Middle frontal gyrus (tissue), 1 donor: ENCODE data around the gene PMEPA1.
"Not testable (repeated sequence)": the region's sequence is repeated elsewhere in the genome, so short reads cannot be mapped to it uniquely, and the experiment has no call there.

Source experiments
- DNase-seq: peaks from one replicate; pipeline ENCODE4 v3.0.0-alpha.2; 2015; ENCODE audit warnings: low spot score; ENCODE audit errors: extremely low spot score

PMEPA1 gene

DNA sequence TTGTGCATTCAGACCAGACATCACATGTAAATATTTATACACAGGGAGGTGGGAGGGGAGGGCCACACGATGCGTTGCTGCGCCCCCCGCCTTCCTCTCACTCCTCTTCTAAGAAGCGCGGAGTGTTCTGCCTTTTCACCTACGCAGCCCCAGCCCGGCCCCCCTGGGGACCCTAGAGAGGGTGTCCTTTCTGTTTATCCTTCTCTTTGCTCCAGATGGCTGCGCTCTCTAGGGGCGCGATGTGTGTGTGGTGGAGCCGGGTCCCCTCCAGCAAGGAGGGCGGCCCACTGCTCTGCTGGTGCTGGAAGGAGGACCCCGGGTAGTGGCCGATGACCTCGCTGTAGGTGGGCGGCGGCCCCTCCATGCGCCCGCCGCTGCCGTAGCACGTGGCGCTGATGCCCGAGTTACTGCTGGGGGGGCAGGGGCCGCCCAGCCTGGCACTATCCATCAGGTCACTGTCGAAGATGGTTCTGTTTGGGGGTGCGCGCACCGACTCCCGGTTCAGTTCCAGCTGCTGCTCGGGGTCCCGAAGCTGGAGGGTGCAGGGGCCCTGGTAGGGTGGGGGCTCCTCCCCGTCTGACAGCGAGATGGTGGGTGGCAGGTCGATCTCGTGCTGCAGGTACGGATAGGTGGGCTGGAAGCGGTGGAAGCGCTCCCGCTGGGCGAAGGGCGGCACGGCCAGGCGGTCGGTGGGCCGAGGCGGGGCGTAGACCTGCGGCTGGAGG lies 57.8 kb downstream of the PMEPA1 start:
- no peak for DNase-seq

DNA sequence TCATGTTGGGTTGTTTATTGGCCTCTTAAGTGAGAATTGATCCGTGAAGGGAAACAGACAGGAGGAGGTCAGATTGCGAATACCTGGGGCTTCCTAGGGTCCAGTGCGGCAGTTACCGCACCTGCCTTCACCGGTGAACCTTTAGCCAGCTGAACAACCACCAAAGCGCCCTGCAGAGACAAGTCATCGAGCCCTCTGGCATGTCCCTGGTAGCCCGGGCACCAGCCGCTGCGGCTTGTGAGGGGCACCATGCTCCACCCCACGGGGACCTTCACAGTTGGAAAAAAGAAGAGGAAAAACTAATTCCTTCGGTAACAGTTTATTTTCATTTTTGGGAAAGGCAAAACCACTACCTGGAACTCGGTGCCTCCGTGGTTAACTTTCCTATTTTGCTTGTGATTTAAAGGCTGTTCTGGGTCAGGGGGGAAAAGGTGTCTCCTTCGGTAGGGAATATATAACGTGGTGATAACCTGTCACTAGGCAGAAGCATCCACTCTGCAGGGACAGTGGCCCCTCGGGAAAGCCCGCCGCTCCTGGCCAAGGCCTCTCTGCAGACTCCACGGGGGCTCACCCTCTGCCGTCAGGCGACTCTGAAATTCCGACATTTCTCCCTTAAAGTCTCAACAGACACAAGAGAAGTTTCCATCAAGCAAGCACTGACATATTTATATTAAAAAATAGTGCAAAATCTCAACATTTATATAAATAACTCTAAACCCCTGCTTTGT lies 58.9 kb downstream of the PMEPA1 start:
- no peak for DNase-seq

DNA sequence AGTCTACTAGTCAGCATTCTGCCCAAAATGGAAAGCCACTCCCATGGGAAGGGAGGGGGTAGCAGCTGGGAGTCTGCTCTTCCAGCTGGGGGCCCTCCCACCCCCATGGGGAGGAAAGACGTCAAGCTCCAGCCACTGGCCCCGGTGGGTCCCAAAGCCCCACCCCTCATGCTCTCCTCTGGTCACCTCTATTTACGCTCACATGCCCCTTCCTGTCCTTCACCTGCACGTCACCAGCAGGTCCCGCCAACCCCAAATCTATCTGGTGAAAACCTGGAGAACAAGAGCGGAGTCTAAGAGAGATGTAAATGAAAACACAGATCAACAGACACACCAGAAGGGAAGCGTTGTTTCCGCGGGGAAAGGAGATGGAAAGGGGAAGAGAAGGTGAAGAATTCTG lies 59.5 kb downstream of the PMEPA1 start:
- DNase-seq: no peak

DNA sequence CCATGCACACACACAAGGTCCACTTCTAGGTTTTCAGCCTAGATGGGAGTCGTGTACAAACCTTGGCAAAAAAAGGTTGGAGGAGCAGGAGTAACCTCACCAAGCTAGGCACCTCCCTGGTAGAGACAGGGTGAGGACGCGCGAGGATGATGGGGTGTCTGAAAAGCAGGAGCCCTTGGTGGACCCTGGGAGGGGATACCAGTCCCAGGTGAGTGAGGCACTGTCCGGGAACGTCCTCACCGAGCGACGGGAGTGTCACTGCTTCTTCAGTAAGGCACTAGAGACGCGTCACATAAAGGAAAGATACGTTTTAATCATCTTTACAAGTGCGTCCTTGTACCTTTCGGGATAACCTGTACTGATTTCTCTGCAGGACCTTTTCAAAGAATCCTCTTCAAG lies 60.2 kb downstream of the PMEPA1 start:
- DNase-seq: no peak

DNA sequence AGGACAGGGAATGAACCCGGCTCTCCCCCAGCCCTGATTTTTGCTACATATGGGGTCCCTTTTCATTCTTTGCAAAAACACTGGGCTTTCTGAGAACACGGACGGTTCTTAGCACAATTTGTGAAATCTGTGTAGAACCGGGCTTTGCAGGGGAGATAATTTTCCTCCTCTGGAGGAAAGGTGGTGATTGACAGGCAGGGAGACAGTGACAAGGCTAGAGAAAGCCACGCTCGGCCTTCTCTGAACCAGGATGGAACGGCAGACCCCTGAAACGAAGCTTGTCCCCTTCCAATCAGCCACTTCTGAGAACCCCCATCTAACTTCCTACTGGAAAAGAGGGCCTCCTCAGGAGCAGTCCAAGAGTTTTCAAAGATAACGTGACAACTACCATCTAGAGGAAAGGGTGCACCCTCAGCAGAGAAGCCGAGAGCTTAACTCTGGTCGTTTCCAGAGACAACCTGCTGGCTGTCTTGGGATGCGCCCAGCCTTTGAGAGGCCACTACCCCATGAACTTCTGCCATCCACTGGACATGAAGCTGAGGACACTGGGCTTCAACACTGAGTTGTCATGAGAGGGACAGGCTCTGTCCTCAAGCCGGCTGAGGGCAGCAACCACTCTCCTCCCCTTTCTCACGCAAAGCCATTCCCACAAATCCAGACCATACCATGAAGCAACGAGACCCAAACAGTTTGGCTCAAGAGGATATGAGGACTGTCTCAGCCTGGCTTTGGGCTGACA lies 60.8 kb downstream of the PMEPA1 start:
- DNase-seq: no peak

DNA sequence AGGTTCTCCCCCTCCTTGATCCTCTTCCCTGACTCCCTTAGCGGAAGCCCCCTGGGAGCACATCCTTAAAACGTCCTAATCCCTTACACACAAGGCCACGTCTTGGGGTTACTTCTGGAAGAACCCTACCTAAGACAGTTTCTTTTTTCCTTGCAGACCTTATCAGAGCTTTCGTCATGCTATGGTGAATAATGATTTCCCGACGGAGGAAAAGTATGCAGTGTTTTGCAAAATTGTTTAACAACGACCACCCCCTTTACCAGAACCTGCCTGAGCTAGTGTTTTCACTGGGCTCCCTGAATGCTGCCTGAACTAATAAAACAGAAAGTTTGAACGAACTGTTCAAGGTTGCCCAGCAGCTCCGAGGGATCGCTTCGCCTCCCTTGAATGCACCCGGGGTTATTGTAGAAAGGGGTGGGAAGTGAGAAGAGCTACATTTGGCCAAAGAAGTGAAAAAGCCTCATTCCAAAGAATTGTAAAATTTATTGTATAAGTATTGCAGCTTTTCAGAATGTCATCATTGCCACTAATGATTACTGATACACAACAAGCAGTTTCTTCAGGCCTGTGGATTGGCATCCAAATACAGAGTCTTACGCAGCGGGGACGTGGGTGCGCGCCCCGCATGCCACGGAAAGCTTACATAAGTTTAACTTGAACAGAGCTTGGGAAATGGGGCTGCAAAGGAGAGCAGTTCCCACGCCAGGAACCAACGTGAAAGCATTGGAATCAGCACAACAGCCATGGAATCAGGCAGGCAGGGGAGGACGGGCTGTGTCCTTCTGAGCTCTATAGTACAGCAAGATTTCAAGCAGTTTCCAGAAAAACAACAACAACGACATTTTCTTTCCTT lies 61.7 kb downstream of the PMEPA1 start:
- DNase-seq: no peak

DNA sequence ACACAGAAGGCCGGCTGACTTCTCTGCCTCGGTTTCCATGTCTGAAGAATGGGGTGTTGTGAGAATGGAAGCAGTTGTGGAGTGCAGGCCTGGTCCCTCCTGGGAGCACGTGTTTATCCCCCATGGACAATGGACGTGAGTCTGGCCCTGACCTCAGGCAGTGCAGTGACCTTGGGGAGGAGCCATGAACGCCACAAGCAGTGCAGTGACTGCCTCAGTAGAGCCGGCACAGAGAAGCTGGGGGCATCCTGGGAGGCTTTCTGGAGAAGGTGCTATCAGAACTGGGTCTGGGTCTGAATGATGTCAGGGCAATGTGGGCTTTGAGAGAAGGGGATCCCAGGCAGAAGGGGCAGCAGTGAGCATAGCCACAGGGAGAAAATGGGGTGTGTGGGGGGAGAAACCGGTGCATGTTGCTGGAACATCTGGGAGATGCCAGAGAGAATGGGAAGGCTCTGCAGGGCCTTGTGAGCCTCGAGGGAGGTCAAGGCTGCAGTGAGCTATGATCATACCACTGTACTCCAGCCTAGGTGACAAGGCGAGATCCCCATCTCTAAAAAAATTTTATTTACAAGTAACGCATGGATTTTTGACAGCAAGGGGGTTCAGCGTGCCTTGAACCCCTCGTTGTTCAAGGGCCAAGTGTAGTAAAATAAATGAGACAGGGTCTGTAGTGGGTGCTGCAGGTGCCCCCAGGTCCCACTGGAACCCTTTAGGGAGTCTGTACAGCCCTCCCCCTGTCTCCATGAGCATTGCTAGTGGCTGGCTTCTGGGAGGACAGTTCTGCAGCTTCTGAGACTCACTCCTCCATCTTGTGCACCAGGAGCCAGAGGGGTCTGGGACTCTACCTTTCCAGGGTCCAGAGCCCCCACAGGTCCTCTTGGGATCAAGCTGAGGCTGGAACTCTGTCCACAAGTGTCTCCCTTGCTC lies 62.5 kb downstream of the PMEPA1 start:
- no peak for DNase-seq

DNA sequence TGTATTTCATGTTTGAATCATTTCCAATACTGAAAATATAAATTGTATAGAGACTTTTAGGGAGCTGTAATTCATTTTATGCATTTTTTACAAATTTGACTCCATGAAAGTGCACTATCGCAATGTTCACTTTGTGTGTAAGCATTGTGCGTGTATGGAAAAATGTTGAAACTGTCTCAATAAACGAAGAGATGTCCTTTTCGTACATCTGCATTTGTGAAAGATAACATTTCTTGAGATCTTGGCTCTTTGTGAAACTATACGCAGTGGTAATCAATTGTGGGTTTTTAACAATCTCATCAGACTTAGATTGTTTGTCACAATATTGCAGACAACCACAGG lies 70.9 kb downstream of the PMEPA1 start:
- DNase-seq: no peak

DNA sequence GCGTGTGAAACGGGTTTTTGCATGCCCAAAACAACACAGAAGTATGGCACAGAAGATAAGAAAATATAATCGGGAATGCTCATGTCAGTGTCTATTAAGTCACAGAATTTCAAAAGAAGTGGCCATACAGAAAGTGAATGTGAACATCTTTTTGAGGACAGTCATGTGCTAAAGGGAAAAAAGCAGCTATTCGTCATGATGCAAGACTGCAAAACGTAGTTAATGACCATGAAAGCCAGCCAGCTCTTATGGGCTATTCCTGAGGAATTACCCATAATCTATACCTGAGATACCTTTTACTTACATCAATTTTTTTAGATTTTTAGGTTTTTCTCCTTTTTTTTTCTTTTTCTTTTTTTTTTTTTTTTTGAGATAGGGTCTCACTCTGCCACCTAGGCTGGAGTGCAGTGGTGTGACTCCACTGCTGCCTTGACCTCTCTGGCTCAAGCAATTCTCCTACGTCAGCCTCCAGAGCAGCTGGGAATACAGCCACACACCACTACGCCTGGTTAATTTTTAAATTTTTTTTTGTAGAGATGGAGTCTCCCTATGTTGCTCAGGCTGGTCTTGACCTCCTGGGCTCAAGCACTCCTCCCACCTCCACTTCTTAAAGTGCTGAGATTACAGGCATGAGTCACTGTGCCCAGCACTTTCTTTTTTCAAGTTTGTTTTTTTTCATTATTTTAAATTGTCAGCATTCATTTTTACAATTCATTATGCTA lies 71.5 kb downstream of the PMEPA1 start:
- DNase-seq: no peak

DNA sequence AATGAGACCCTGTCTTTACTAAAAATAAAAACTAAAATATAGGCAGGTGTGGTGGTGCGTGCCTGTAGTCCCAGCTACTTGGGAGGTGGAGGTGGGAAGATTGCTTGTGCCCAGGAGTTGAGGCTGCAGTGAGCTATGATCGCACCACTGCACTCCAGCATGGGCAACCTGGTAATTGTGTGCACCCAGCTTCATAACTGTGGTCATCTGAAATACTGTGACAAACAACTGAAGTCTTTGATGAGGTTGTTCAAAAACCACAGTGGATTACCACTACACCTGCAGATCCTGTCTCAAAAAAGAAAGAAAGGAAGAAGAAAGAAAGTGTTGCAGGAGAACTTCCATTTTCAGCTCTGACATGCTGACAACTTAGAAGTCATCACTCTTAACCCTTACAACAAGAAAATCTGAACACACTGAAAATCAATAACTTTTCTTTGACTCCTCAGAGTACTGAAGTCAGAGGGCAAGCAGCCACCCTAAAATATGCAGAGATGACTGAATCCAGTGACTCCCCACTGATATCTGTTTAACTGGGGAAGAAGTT lies 75.8 kb downstream of the PMEPA1 start:
- no peak for DNase-seq

DNA sequence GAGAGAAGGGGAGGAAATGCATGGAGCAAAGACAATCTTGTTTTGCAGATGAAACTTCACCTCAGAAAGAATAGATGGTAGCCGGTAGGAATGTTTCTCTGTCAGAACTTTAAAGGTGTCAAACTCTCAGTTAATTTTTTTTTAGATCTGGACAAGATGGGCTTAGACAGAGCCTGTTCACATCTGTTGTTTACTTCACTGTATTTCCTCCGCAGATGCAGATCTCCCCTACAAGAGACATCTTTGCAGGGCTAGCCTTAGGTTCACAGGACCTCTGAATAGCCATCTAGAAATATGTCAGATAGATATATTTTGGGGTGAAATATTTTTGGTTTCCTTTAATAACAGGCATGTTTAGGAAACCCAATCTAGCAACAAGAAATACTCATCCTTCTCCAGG lies 77.5 kb downstream of the PMEPA1 start:
- no peak for DNase-seq

DNA sequence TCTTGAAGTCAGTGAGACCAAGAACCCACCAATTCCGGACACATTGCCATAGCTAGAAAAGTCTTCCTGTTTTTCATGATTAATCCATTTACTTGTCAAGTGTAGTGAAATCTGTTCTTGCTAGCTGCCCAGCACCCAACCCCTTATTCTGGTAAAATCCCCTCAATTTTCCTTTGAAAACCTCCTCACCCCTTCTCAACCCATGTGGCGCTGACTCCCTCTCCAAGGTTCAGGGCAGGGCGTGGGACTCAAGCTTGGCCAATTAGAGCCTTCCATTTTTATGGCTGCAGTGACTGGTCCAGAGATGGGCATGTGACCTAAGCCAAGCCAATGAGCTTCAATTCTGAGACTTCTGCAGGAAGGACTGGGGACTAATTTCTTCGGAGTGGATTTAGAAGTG lies 79.8 kb downstream of the PMEPA1 start:
- no peak for DNase-seq

DNA sequence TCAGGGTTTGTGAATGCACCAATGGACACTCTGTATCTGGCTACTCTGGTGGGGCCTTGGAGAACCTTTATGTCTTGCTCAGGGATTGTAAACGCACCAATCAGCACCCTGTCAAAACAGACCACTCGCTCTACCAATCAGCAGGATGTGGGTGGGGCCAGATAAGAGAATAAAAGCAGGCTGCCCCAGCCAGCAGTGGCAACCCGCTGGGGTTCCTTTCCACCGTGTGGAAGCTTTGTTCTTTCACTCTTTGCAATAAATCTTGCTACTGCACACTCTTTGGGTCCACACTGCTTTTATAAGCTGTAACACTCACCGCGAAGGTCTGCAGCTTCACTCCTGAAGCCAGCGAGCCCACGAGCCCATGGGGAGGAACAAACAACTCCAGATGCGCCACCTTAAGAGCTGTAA lies 80.3 kb downstream of the PMEPA1 start:
- DNase-seq: not testable (repeated sequence)

DNA sequence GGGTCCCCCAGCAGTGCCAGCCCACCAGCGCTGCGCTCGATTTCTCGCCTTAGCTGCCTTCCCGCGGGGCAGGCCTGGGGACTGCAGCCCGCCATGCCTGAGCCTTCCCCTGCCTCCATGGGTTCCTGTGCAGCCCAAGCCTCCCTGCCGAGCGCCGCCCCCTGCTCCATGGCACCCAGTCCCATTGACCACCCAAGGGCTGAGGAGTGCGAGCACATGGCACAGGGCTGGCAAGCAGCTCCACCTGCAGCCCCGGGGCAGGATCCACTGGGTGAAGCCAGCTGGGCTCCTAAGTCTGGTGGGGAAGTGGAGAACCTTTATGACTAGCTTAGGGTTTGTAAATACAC lies 80.9 kb downstream of the PMEPA1 start:
- not testable (repeated sequence) for DNase-seq

DNA sequence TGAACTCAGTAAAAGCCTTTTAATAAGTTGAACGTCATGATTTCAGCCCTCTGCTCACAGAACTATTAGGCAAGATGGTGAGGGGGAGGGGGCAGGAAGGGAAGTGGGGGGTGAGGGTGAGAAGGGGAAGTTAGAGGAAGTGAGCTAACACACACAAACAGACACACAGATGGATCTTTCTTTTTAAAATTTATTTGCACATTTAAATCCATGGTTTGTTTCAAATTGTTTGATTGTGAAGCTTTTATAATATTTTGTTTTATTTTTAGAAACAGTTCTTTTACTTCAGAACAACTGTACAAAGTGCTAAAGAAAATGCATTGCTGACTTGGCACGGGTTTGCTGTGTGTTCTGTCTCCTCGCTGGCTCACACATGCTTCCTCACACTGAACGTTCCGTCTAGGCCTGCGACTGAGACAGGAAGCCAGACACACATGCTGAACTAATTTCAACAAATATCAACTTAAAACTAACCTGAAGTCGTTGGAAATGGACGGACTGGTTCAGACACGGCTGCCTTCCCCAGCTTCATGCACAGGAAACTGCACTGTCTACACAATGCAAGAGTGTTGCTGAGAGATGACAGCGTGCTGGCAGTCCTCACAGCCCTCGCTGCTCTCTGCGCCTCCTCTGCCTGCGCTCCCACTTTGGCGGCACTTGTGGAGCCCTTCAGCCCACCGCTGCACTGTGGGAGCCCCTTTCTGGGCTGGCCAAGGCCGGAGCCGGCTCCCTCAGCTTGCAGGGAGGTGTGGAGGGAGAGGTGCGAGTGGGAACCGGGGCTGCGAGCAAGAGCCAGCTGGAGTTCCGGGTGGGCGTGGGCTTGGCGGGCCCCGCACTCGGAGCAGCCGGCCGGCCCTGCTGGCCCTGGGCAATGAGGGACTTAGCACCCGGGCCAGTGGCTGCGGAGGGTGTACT lies 81.5 kb downstream of the PMEPA1 start:
- no peak for DNase-seq

DNA sequence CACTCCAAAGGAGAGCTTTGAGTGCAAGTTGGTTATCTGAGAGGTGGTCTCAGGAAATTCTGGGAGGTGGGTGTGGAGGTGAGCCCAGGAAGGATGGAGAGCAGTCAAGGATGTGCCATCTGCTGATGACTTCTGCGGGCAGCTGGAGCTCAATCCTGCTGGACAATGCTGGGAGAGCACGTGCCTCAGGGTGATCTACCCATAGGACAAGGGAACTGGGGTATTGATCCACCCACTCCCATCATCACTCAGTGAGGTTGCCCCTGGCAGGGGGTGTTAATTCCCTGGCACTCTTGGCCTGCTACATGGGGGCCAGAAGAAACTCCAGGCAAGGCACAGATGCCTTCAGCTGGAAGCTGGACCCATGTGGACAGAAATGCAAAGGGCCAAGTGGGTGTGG lies 82.5 kb downstream of the PMEPA1 start:
- no peak for DNase-seq

DNA sequence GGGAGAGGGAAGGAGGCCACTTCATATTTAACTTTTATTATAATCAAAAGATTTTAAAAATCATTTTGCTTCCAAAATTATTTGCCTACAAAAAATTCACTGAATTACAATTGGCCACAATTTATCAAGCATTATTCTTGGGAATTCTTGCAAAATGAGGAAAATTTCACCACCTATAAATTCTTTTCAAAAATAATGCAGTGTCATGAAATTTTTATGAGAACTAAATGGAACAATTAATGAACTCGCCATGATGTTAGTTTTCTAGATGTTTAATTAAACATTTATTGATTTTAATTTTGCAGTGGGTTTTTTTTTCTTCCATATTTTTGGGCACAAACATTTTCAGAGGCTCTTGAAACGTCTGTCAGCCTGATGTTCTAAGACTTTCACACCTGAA lies 83.8 kb downstream of the PMEPA1 start:
- DNase-seq: no peak

DNA sequence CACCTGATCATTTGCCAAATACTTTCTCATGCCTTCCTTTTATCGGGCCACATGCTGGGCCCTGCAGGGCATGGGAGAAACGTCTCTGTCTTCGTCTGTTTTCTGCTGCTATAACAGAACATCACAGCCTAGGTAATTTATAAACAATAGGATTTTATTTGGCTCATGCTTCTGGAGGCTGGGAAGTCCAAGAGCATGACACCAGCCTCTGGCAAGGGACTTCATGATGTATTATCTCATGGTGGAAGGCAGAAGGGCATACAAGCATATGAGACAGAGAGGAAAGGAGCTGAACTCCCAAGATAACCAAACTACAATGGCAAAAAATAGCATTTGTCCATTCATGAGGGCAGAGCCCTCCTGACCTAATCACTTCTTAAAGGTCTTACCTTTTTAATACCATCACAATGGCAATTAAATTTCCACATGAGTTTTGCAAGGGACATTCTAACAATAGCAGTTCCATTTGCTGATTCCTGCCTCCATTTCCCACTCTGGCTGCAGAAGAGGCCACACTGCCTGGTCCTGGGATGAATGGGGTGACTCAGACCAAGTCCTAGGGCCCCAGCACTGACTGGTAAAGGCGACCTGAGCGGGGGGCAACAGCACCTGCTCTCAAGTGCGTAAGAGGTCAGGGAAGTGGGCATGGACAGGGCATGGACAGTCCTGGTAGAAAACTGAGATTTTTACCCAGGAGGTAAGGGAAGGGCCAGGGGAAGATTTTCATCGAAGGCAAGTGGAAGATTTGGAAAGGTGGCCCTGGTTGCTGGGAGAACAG lies 84.4 kb downstream of the PMEPA1 start:
- no peak for DNase-seq
